ENCODE data around the gene ATRAID.

DNA sequence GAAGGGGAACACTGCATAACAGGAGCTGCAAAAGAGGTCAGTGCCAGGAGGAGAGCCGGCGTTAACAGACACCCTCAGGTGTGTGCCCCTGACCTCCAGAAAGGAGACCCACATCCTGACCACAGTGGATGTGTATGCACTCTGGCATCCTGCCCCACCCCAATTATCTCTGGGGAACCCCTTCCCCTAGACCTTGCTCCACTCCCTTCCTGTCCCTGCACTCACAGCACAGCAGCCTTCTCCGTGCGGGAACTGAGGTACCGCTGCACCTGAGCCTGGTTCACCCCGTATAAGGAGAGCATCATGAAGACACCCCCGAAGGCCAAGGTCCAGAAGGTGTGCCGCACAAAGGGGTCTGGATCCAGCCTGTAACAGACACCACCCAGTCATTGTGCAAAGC lies 7.3 kb upstream of the ATRAID start:
- TF ChIP-seq, protein P1, sequence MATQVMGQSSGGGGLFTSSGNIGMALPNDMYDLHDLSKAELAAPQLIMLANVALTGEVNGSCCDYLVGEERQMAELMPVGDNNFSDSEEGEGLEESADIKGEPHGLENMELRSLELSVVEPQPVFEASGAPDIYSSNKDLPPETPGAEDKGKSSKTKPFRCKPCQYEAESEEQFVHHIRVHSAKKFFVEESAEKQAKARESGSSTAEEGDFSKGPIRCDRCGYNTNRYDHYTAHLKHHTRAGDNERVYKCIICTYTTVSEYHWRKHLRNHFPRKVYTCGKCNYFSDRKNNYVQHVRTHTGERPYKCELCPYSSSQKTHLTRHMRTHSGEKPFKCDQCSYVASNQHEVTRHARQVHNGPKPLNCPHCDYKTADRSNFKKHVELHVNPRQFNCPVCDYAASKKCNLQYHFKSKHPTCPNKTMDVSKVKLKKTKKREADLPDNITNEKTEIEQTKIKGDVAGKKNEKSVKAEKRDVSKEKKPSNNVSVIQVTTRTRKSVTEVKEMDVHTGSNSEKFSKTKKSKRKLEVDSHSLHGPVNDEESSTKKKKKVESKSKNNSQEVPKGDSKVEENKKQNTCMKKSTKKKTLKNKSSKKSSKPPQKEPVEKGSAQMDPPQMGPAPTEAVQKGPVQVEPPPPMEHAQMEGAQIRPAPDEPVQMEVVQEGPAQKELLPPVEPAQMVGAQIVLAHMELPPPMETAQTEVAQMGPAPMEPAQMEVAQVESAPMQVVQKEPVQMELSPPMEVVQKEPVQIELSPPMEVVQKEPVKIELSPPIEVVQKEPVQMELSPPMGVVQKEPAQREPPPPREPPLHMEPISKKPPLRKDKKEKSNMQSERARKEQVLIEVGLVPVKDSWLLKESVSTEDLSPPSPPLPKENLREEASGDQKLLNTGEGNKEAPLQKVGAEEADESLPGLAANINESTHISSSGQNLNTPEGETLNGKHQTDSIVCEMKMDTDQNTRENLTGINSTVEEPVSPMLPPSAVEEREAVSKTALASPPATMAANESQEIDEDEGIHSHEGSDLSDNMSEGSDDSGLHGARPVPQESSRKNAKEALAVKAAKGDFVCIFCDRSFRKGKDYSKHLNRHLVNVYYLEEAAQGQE (IDR thresholded peaks at IDR 0.05; ENCODE audit: low read depth, low read length), result no peak
- TF ChIP-seq, protein P2, sequence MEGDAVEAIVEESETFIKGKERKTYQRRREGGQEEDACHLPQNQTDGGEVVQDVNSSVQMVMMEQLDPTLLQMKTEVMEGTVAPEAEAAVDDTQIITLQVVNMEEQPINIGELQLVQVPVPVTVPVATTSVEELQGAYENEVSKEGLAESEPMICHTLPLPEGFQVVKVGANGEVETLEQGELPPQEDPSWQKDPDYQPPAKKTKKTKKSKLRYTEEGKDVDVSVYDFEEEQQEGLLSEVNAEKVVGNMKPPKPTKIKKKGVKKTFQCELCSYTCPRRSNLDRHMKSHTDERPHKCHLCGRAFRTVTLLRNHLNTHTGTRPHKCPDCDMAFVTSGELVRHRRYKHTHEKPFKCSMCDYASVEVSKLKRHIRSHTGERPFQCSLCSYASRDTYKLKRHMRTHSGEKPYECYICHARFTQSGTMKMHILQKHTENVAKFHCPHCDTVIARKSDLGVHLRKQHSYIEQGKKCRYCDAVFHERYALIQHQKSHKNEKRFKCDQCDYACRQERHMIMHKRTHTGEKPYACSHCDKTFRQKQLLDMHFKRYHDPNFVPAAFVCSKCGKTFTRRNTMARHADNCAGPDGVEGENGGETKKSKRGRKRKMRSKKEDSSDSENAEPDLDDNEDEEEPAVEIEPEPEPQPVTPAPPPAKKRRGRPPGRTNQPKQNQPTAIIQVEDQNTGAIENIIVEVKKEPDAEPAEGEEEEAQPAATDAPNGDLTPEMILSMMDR (IDR thresholded peaks at IDR 0.05 in 2 of 3, conservative IDR thresholded peaks at IDR 0.05 in 1 of 3; ENCODE audit: control insufficient read depth in 2 of 3, extremely low read depth in 1 of 3, insufficient read depth in 1 of 3, low read depth in 3 of 3, low read length in 3 of 3), result no peak
- no peak for TF ChIP-seq FOXM1 (IDR thresholded peaks at IDR 0.05; ENCODE audit: low read depth, low read length)
- TF ChIP-seq, protein P3, sequence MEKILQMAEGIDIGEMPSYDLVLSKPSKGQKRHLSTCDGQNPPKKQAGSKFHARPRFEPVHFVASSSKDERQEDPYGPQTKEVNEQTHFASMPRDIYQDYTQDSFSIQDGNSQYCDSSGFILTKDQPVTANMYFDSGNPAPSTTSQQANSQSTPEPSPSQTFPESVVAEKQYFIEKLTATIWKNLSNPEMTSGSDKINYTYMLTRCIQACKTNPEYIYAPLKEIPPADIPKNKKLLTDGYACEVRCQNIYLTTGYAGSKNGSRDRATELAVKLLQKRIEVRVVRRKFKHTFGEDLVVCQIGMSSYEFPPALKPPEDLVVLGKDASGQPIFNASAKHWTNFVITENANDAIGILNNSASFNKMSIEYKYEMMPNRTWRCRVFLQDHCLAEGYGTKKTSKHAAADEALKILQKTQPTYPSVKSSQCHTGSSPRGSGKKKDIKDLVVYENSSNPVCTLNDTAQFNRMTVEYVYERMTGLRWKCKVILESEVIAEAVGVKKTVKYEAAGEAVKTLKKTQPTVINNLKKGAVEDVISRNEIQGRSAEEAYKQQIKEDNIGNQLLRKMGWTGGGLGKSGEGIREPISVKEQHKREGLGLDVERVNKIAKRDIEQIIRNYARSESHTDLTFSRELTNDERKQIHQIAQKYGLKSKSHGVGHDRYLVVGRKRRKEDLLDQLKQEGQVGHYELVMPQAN (conservative IDR thresholded peaks at IDR 0.05), result no peak
- no peak for TF ChIP-seq FOXK2 (IDR thresholded peaks at IDR 0.05)
- TF ChIP-seq MYC (IDR thresholded peaks at IDR 0.05; ENCODE audit: insufficient read depth, insufficient read length, insufficient replicate concordance, low read length, severe bottlenecking), result no peak
- TF ChIP-seq, protein P4, sequence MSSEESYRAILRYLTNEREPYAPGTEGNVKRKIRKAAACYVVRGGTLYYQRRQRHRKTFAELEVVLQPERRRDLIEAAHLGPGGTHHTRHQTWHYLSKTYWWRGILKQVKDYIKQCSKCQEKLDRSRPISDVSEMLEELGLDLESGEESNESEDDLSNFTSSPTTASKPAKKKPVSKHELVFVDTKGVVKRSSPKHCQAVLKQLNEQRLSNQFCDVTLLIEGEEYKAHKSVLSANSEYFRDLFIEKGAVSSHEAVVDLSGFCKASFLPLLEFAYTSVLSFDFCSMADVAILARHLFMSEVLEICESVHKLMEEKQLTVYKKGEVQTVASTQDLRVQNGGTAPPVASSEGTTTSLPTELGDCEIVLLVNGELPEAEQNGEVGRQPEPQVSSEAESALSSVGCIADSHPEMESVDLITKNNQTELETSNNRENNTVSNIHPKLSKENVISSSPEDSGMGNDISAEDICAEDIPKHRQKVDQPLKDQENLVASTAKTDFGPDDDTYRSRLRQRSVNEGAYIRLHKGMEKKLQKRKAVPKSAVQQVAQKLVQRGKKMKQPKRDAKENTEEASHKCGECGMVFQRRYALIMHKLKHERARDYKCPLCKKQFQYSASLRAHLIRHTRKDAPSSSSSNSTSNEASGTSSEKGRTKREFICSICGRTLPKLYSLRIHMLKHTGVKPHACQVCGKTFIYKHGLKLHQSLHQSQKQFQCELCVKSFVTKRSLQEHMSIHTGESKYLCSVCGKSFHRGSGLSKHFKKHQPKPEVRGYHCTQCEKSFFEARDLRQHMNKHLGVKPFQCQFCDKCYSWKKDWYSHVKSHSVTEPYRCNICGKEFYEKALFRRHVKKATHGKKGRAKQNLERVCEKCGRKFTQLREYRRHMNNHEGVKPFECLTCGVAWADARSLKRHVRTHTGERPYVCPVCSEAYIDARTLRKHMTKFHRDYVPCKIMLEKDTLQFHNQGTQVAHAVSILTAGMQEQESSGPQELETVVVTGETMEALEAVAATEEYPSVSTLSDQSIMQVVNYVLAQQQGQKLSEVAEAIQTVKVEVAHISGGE (CRISPR knock-in tag; IDR thresholded peaks at IDR 0.05), result no peak
- no peak for TF ChIP-seq POLR2AphosphoS2 (IDR thresholded peaks at IDR 0.05; ENCODE audit: low read depth, low read length)
- no peak for TF ChIP-seq ASH2L (IDR thresholded peaks at IDR 0.05; ENCODE audit: borderline replicate concordance, low read depth)
- no peak for TF ChIP-seq KDM1A (IDR thresholded peaks at IDR 0.05; ENCODE audit: borderline replicate concordance)
- no peak for TF ChIP-seq CEBPB (IDR thresholded peaks at IDR 0.05; ENCODE audit: borderline replicate concordance in 1 of 2, low read depth in 2 of 2, low read length in 2 of 2)
- TF ChIP-seq RFX5 (IDR thresholded peaks at IDR 0.05; ENCODE audit: low read depth, low read length), result no peak
- TF ChIP-seq, protein P5, sequence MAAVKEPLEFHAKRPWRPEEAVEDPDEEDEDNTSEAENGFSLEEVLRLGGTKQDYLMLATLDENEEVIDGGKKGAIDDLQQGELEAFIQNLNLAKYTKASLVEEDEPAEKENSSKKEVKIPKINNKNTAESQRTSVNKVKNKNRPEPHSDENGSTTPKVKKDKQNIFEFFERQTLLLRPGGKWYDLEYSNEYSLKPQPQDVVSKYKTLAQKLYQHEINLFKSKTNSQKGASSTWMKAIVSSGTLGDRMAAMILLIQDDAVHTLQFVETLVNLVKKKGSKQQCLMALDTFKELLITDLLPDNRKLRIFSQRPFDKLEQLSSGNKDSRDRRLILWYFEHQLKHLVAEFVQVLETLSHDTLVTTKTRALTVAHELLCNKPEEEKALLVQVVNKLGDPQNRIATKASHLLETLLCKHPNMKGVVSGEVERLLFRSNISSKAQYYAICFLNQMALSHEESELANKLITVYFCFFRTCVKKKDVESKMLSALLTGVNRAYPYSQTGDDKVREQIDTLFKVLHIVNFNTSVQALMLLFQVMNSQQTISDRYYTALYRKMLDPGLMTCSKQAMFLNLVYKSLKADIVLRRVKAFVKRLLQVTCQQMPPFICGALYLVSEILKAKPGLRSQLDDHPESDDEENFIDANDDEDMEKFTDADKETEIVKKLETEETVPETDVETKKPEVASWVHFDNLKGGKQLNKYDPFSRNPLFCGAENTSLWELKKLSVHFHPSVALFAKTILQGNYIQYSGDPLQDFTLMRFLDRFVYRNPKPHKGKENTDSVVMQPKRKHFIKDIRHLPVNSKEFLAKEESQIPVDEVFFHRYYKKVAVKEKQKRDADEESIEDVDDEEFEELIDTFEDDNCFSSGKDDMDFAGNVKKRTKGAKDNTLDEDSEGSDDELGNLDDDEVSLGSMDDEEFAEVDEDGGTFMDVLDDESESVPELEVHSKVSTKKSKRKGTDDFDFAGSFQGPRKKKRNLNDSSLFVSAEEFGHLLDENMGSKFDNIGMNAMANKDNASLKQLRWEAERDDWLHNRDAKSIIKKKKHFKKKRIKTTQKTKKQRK (IDR thresholded peaks at IDR 0.05; ENCODE audit: low read depth, low read length), result no peak
- no peak for TF ChIP-seq HCFC1 (IDR thresholded peaks at IDR 0.05; ENCODE audit: low read length)

Measured in GM12878 (cell line).